NOMO-1 treated with DMSO at 0.1 percent for 48 hours (cell line): ENCODE data around the gene OBP2A.

Source experiments
- DNase-seq: peaks from one replicate; lab custom pipeline; 2025; ENCODE audit not compliant: unreplicated experiment; lab: John Stamatoyannopoulos, UW

OBP2A gene

GRCh38 chr9:135551456-135551855 lies 5.5 kb downstream of the OBP2A start:
- DNase-seq: no peak

GRCh38 chr9:135552021-135552697 lies 6.2 kb downstream of the OBP2A start:
- no peak for DNase-seq

GRCh38 chr9:135552698-135553171 lies 6.8 kb downstream of the OBP2A start:
- DNase-seq: no peak

GRCh38 chr9:135554718-135555117 lies 8.8 kb downstream of the OBP2A start:
- no peak for DNase-seq

GRCh38 chr9:135555203-135555602 lies 9.3 kb downstream of the OBP2A start:
- no peak for DNase-seq

- no peak for DNase-seq
Observed at GRCh38 chr9:135555910-135556309, 10.0 kb downstream of the OBP2A start.

- DNase-seq: no peak
Observed at GRCh38 chr9:135559606-135560005, 13.7 kb downstream of the OBP2A start.

- DNase-seq: no peak
Observed at GRCh38 chr9:135561391-135562234, 15.7 kb downstream of the OBP2A start, which contains the start of gene PAEP. Gene PAEP, plus strand, starts transcription at chr9:135561756.

GRCh38 chr9:135562235-135562745 lies 16.4 kb downstream of the OBP2A start:
- no peak for DNase-seq

- no peak for DNase-seq
Observed at GRCh38 chr9:135563039-135563476, 17.1 kb downstream of the OBP2A start.

GRCh38 chr9:135563858-135564257 lies 17.9 kb downstream of the OBP2A start:
- DNase-seq: no peak

- no peak for DNase-seq
Observed at GRCh38 chr9:135565141-135565628, 19.3 kb downstream of the OBP2A start.

- DNase-seq: no peak
Observed at GRCh38 chr9:135565636-135566035, 19.7 kb downstream of the OBP2A start.

- no peak for DNase-seq
Observed at GRCh38 chr9:135566552-135566951, 20.6 kb downstream of the OBP2A start.

- no peak for DNase-seq
Observed at GRCh38 chr9:135567311-135567710, 21.4 kb downstream of the OBP2A start.

GRCh38 chr9:135568026-135568425 lies 22.1 kb downstream of the OBP2A start:
- DNase-seq: no peak

GRCh38 chr9:135570456-135570855 lies 24.5 kb downstream of the OBP2A start:
- no peak for DNase-seq

- DNase-seq: no peak
Observed at GRCh38 chr9:135572233-135572632, 26.3 kb downstream of the OBP2A start.

GRCh38 chr9:135573124-135573523 lies 27.2 kb downstream of the OBP2A start:
- DNase-seq: no peak

GRCh38 chr9:135574331-135574730 lies 28.4 kb downstream of the OBP2A start:
- DNase-seq: no peak

- no peak for DNase-seq
Observed at GRCh38 chr9:135574943-135575342, 29.0 kb downstream of the OBP2A start.
